Esophagus (tissue), 2 donors: ENCODE results near the gene LDLRAD4. TPM values are rescaled to one million over a fixed set of nuclear protein-coding genes. Genes with fewer than 3 reads are reported as not detected.

Experiments
- H3K27ac ChIP-seq, 2 donors: one replicate each; pipeline ENCODE4 v1.5.1; 2013; ENCODE audit warnings: low read depth in 2 of 2, mild to moderate bottlenecking in 2 of 2, inconsistent platforms in 1 of 2, low read length in 1 of 2, moderate library complexity in 1 of 2
- H3K27me3 ChIP-seq, 2 donors: one replicate each; pipeline ENCODE4 v1.6.1; 2013; ENCODE audit warnings: low read length in 2 of 2, control low read depth in 1 of 2, mild to moderate bottlenecking in 1 of 2; ENCODE audit not compliant: insufficient read depth in 2 of 2, control insufficient read depth in 1 of 2
- H3K36me3 ChIP-seq, 2 donors: one replicate each; pipeline ENCODE4 v1.6.1; 2013; ENCODE audit warnings: low read length in 1 of 2; ENCODE audit not compliant: control insufficient read depth in 2 of 2, insufficient read depth in 2 of 2
- H3K4me1 ChIP-seq, 2 donors: one replicate each; pipeline ENCODE4 v1.6.1; 2013; ENCODE audit warnings: low read length in 1 of 2; ENCODE audit not compliant: control insufficient read depth in 2 of 2, insufficient read depth in 2 of 2
- H3K4me3 ChIP-seq, 2 donors: one replicate each; pipeline ENCODE4 v1.5.1; 2013; ENCODE audit warnings: low read length in 2 of 2, mild to moderate bottlenecking in 2 of 2, low read depth in 1 of 2, moderate library complexity in 1 of 2
- H3K9me3 ChIP-seq, 2 donors: one replicate each; pipeline ENCODE4 v1.6.1; 2013; ENCODE audit warnings: mild to moderate bottlenecking in 2 of 2, low read depth in 1 of 2, low read length in 1 of 2, moderate library complexity in 1 of 2; ENCODE audit not compliant: control insufficient read depth in 2 of 2, insufficient read depth in 1 of 2
- WGBS, 2 donors: extraction: QIAGEN DNeasy Blood & Tissue Kit; methylation state at CpG; one replicate each; pipeline ENCODE4 v1.1.7; 2013; 5-methylcytosine and 5-hydroxymethylcytosine counted together
- polyA plus RNA-seq, 2 donors: library from polyadenylated mRNA; stranded (reverse); fragments of 200-250 nt; gene quantifications; one replicate each; pipeline ENCODE4 v1.2.3, GENCODE V29; 2013
- donor health status: healthy with polysubstance abuse.
- donor health status: Bipolar disorder and iron deficiency.

LDLRAD4 gene
- polyA plus RNA-seq, 2 donors: 0.79 to 0.99 TPM

DNA sequence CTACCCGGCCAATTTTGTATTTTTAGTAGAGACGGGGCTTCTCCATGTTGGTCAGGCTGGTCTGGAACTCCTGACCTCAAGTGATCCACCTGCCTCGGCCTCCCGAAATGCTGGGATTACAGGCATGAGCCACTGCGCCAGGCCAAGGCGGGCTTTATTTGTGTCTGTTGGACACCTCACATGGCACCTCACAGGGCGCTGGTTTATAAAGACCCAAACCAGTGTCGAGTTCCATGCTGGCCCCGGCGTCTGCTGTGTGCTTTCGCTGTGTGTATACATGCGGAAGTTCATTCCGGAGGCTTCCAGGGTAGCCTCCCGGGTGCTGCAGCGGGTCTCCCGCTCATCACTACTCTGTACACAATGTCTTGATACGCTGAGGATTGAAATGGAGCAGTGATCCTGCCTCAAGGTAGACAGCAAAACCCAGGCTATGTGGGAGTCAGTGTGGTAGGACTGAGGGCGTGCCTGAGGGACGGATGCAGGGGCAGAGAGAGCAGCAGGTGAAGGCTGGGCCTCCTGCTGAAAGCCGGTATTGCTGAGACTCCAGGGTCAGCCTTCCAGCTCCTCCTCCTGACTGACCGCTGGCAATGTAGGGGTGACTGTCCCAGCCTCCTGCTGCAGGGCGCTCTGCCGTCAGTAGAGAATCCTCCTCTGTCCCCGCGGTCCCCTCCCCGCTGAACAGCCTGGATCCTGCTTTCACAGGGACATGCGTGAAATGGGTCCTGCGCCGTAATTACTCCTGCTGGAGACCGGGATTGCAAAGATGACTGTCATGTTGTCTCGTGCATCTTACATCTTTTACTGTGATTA, 22.7 kb downstream of the LDLRAD4 start:
- Histone ChIP-seq H3K27me3 (no peaks in the 10 kb centered on the region), H3K4me1 (no peaks in the 10 kb centered on the region), H3K36me3 (no peaks in the 10 kb centered on the region), H3K9me3 (no peaks in the 10 kb centered on the region), H3K27ac (no peak overlapping the region), H3K4me3 (no peak overlapping the region)
- 94% methylated on average over 31 of the region's 31 CpGs for WGBS, 2 donors

DNA sequence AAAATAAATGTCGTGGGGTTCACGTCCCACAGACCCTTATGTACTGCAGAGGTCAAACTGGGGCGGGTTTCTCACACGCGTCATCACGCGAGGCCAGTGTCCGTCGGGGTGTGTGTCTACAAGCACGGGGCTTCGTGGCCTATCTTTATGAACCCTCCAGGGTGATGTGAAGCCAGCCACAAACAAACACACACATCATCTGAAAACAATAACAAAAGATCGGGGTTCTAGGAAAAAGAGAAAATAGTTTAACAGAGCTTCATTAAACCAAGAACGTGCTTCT, 23.3 kb downstream of the LDLRAD4 start:
- no peaks in the 10 kb centered on the region for H3K4me1 ChIP-seq
- no peaks in the 10 kb centered on the region for H3K36me3 ChIP-seq
- H3K27ac ChIP-seq: no peak overlapping the region
- 92 to 94% methylated on average over 13 of the region's 13 CpGs for WGBS, 2 donors
- H3K27me3 ChIP-seq: no peaks in the 10 kb centered on the region
- no peaks in the 10 kb centered on the region for H3K9me3 ChIP-seq
- H3K4me3 ChIP-seq: no peak overlapping the region

DNA sequence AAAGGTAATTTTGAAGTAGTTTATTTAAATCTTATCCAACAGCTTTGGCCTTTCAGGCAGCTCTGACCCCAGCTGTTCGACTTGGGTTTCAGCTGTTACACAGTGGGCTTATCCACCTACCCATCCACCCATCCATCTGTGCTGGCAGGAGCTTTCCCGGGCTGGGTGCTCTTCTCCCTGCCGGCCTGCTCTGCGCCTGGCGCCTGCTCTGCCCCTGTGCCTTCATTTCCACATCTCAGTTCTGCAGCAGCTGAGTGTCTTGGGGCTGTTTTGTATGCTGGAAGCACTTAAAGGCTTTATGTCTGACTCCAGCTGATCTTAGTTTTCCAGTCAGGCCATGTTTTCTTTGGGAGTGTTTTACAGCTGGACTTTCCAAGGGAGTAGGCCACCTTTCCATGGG, 24.2 kb downstream of the LDLRAD4 start:
- H3K4me3 ChIP-seq: no peak overlapping the region
- H3K4me1 ChIP-seq: no peaks in the 10 kb centered on the region
- 93 to 96% methylated on average over 5 of the region's 5 CpGs for WGBS, 2 donors
- H3K9me3 ChIP-seq: no peaks in the 10 kb centered on the region
- no peaks in the 10 kb centered on the region for H3K36me3 ChIP-seq
- H3K27me3 ChIP-seq: no peaks in the 10 kb centered on the region
- H3K27ac ChIP-seq: no peak overlapping the region

GRCh38 chr18:13243363-13243762, 24.8 kb downstream of the LDLRAD4 start:
- WGBS, 2 donors: 89 to 97% methylated on average over 9 of the region's 9 CpGs
- no peaks in the 10 kb centered on the region for H3K4me1 ChIP-seq
- H3K27me3 ChIP-seq: no peaks in the 10 kb centered on the region

DNA sequence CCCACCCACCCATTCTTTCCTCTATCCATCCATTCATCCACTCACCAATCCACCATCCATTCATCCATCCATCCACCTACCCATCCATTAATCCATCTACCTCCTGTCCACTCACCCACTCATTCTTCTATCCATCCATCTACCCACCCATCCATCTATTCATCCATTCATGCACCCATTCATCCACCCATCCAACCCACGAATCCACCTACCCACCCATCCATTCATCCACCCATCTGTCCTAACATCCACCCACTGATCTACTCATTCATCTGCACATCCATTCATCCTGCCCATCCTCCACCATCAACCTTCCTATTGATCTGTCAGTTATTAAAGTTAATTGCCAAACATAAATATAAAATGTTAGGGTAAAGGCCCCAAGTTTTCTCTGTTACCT, 25.6 kb downstream of the LDLRAD4 start:
- no peak overlapping the region for H3K27ac ChIP-seq
- no peaks in the 10 kb centered on the region for H3K27me3 ChIP-seq
- no peaks in the 10 kb centered on the region for H3K9me3 ChIP-seq
- WGBS, 2 donors: 7 to 65% methylated on average over 1 of the region's 1 CpG
- no peaks in the 10 kb centered on the region for H3K36me3 ChIP-seq
- H3K4me3 ChIP-seq: no peak overlapping the region
- H3K4me1 ChIP-seq: no peaks in the 10 kb centered on the region

More at GRCh38 chr18:13243363-13243762, 24.8 kb downstream of the LDLRAD4 start:
- H3K4me3 ChIP-seq: no peak overlapping the region
- H3K9me3 ChIP-seq: no peaks in the 10 kb centered on the region
- no peak overlapping the region for H3K27ac ChIP-seq
- H3K36me3 ChIP-seq: no peaks in the 10 kb centered on the region

DNA sequence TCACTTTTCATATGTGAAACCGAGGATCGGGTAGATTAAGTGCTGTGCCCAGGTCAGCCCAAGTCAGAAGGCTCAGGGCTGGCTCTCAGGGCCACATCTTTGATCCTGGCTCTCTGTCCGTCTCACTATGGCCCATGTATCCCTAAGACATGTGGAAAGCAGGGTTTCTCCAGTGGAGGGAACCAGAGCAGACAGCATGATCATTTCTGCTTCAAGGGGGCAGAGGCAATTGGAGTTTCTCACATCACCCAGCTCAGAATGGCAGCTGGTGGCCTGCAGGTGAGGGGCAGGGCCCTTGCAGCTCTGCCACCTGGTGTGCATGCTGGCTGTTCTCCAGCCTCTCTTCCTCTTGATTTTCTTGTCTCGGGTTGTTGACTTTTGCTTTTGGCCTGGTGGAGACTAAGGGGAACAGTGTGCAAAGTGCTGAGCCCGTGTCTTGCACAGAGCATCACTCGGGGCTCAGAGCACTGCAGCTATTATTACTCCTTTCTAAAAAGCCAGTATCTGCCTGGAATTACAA, 27.0 kb downstream of the LDLRAD4 start:
- Histone ChIP-seq H3K4me3 (no peak overlapping the region), H3K27ac (no peak overlapping the region), H3K36me3 (no peaks in the 10 kb centered on the region), H3K4me1 (no peaks in the 10 kb centered on the region), H3K9me3 (no peaks in the 10 kb centered on the region), H3K27me3 (no peaks in the 10 kb centered on the region)
- 78% methylated on average over 6 of the region's 6 CpGs for WGBS, 2 donors

GRCh38 chr18:13246121-13246520, 27.6 kb downstream of the LDLRAD4 start:
- Histone ChIP-seq H3K27me3 (no peaks in the 10 kb centered on the region), H3K4me1 (no peaks in the 10 kb centered on the region), H3K27ac (no peak overlapping the region), H3K9me3 (no peaks in the 10 kb centered on the region), H3K4me3 (no peak overlapping the region), H3K36me3 (no peaks in the 10 kb centered on the region)
- 88 to 93% methylated on average over 9 of the region's 9 CpGs for WGBS, 2 donors

- Histone ChIP-seq H3K9me3 (no peaks in the 10 kb centered on the region), H3K4me3 (no peak overlapping the region), H3K4me1 (no peaks in the 10 kb centered on the region), H3K36me3 (no peaks in the 10 kb centered on the region), H3K27ac (no peak overlapping the region), H3K27me3 (no peaks in the 10 kb centered on the region)
- WGBS, 2 donors: 88 to 92% methylated on average over 3 of the region's 3 CpGs
These were observed 28.0 kb downstream of the LDLRAD4 start for GRCh38 chr18:13246591-13246990.

- WGBS, 2 donors: 96% methylated on average over 14 of the region's 14 CpGs
- Histone ChIP-seq H3K9me3 (no peaks in the 10 kb centered on the region), H3K27ac (no peak overlapping the region), H3K36me3 (no peaks in the 10 kb centered on the region), H3K27me3 (no peaks in the 10 kb centered on the region), H3K4me1 (no peaks in the 10 kb centered on the region), H3K4me3 (no peak overlapping the region)
These were observed 28.9 kb downstream of the LDLRAD4 start for GRCh38 chr18:13247506-13247905.
